Ishikawa (cell line): Measurements from ENCODE around the gene LAMA3.

Experiments
- CEBPB ChIP-seq: IDR thresholded peaks from 2 replicates; pipeline ENCODE4 v1.6.1; 2012
- CREB1 ChIP-seq: IDR thresholded peaks from 2 replicates; pipeline ENCODE4 v1.6.1; 2012; ENCODE audit warnings: low read depth
- EGR1 ChIP-seq: IDR thresholded peaks from 2 replicates; pipeline ENCODE4 v1.6.1; 2012
- EP300 ChIP-seq: IDR thresholded peaks from 2 replicates; pipeline ENCODE4 v1.6.1; 2012; ENCODE audit warnings: borderline replicate concordance
- FOXM1 ChIP-seq: IDR thresholded peaks from 2 replicates; pipeline ENCODE4 v1.6.1; 2012; ENCODE audit warnings: low read depth, borderline replicate concordance
- NFIC ChIP-seq: IDR thresholded peaks from 2 replicates; pipeline ENCODE4 v1.6.1; 2012
- RAD21 ChIP-seq: IDR thresholded peaks from 2 replicates; pipeline ENCODE4 v1.6.1; 2012; ENCODE audit warnings: low read depth
- TAF1 ChIP-seq: IDR thresholded peaks from 2 replicates; pipeline ENCODE4 v1.6.1; 2012; ENCODE audit warnings: low read depth, mild to moderate bottlenecking
- TCF12 ChIP-seq: IDR thresholded peaks from 2 replicates; pipeline ENCODE4 v1.6.1; 2012; ENCODE audit warnings: low read depth
- TEAD4 ChIP-seq: IDR thresholded peaks from 2 replicates; pipeline ENCODE4 v1.6.1; 2012
- YY1 ChIP-seq: IDR thresholded peaks from 2 replicates; pipeline ENCODE4 v1.6.1; 2012; ENCODE audit warnings: low read depth
- ZBTB7A ChIP-seq: IDR thresholded peaks from 2 replicates; pipeline ENCODE4 v1.6.1; 2012; ENCODE audit warnings: low read depth
- TF ChIP-seq, protein P1 (sequence below): IDR thresholded peaks from 2 replicates; pipeline ENCODE4 v1.6.1; 2012; ENCODE audit warnings: low read depth, mild to moderate bottlenecking
- TF ChIP-seq, protein P2 (sequence below): IDR thresholded peaks from 2 replicates; pipeline ENCODE4 v1.6.1; 2012
- TF ChIP-seq, protein P3 (sequence below): IDR thresholded peaks from 2 replicates; pipeline ENCODE4 v1.6.1; 2012

Gene LAMA3

GRCh38 chr18:23758281-23758680 lies 69.0 kb downstream of the LAMA3 start:
- no peak for TF ChIP-seq EGR1

GRCh38 chr18:23761941-23762340 lies 72.7 kb downstream of the LAMA3 start:
- TF ChIP-seq NFIC (no peak), ZBTB7A (no peak), EGR1 (no peak), TEAD4 (no peak), CEBPB (no peak)
- TF ChIP-seq, protein P1, sequence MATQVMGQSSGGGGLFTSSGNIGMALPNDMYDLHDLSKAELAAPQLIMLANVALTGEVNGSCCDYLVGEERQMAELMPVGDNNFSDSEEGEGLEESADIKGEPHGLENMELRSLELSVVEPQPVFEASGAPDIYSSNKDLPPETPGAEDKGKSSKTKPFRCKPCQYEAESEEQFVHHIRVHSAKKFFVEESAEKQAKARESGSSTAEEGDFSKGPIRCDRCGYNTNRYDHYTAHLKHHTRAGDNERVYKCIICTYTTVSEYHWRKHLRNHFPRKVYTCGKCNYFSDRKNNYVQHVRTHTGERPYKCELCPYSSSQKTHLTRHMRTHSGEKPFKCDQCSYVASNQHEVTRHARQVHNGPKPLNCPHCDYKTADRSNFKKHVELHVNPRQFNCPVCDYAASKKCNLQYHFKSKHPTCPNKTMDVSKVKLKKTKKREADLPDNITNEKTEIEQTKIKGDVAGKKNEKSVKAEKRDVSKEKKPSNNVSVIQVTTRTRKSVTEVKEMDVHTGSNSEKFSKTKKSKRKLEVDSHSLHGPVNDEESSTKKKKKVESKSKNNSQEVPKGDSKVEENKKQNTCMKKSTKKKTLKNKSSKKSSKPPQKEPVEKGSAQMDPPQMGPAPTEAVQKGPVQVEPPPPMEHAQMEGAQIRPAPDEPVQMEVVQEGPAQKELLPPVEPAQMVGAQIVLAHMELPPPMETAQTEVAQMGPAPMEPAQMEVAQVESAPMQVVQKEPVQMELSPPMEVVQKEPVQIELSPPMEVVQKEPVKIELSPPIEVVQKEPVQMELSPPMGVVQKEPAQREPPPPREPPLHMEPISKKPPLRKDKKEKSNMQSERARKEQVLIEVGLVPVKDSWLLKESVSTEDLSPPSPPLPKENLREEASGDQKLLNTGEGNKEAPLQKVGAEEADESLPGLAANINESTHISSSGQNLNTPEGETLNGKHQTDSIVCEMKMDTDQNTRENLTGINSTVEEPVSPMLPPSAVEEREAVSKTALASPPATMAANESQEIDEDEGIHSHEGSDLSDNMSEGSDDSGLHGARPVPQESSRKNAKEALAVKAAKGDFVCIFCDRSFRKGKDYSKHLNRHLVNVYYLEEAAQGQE = no peak

- TF ChIP-seq EP300 = no peak
- TF ChIP-seq, protein P1 = no peak
- no peak for TF ChIP-seq TEAD4
- no peak for TF ChIP-seq ZBTB7A
Measured at GRCh38 chr18:23763343-23763742, 74.1 kb downstream of the LAMA3 start.

GRCh38 chr18:23765931-23766330 lies 76.7 kb downstream of the LAMA3 start:
- TF ChIP-seq EP300 (no peak), TEAD4 (no peak), ZBTB7A (no peak), NFIC (no peak), FOXM1 (no peak), TCF12 (no peak), TAF1 (no peak), RAD21 (no peak), EGR1 (no peak), YY1 (no peak), CEBPB (no peak), CREB1 (no peak)
- TF ChIP-seq, protein P1 = no peak
- TF ChIP-seq, protein P2, sequence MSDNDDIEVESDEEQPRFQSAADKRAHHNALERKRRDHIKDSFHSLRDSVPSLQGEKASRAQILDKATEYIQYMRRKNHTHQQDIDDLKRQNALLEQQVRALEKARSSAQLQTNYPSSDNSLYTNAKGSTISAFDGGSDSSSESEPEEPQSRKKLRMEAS = no peak
- TF ChIP-seq, protein P3, sequence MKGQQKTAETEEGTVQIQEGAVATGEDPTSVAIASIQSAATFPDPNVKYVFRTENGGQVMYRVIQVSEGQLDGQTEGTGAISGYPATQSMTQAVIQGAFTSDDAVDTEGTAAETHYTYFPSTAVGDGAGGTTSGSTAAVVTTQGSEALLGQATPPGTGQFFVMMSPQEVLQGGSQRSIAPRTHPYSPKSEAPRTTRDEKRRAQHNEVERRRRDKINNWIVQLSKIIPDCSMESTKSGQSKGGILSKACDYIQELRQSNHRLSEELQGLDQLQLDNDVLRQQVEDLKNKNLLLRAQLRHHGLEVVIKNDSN = no peak

GRCh38 chr18:23772327-23773024 lies 83.2 kb downstream of the LAMA3 start:
- TF ChIP-seq YY1 (no peak), FOXM1 (no peak), EP300 (no peak), CREB1 (no peak), NFIC (no peak), ZBTB7A (no peak), CEBPB (no peak), TAF1 (no peak), EGR1 (no peak), TCF12 (no peak), RAD21 (no peak), TEAD4 (no peak)
- TF ChIP-seq, protein P2 = no peak
- TF ChIP-seq, protein P1 = no peak
- TF ChIP-seq, protein P3 = no peak
